Measurements from ENCODE around the gene COASY. TPM values are rescaled to one million over a fixed set of nuclear protein-coding genes. Genes with fewer than 3 reads are reported as not detected.
A peak's percentile ranks its signal among the peaks of the same experiment; 100 is the strongest.

The COASY gene
- total and polyA plus RNA-seq, 2 donors = 8.8 to 43.7 TPM

DNA sequence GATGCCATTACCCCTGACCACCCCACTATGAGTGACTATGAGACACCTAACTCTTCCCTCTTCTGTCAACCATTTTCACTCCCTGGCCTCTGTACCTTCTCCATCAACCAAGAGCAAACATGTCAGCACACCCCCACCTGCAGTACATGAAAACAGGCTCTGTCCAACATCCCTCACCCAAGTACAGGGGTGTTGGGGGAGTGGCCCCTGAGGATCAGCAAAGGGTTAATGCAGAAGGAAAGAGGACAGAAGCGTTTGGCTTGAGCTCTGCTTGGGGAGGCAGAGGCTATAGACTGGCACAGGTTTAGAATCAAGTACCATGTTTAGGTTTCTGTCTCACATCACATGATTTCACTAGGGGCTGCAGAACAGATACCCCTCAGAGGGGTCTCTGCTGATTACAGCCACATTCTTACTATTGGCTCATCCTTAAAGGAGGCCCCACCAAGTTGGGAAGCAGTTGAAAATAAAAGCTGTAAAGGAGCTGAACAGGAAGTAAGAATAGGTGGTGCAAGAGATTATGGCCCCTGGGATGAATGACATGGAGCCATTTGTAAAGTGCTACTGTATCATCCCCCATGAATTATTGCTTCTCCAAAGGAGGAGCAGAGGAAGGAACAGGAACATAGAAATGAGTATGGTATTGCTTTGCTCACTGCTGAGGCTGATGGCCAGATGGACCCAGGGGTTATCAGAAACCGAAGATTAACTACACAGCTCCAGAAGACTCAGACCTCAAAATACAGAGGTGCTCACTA, 18.0 kb downstream of the COASY start:
- DNase-seq (ENCODE audit: extremely low spot score) = no peak
- H3K4me1 ChIP-seq (ENCODE audit: insufficient read depth) = no peaks in the 10 kb centered on the region
- no peak overlapping the region for H3K4me3 ChIP-seq (ENCODE audit: low read depth, low read length)
- peaks cover 9% of the 10 kb centered on the region for H3K36me3 ChIP-seq (ENCODE audit: insufficient read depth)
- WGBS = 40% methylated on average over 2 of the region's 2 CpGs
- no peak overlapping the region for H3K27ac ChIP-seq (ENCODE audit: low read depth)

DNA sequence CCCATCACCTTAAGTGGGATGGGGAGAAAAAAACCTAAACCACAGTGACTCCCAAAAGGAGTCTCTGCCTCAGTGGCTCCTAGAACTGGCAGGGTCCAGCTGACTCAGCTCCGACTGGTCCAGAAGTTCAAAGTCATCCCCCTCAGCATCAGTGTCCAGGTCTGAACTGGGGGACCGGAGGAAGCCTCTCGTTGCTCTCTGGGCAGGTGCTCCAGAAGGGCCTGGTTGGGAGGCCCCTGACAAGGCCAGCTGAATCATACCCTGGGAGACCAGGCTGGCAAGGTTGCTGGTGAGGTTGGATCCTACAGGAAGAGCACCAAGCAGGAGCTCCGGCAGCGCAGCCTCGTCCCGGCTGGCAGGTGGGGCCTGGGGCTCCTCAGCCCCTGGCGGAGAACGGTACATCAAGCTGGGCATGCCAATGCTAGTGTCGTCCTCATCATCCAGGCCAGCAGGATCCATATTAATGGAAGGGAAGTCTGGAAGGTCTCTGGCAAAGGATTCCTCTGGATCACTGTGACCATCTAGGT, 19.9 kb downstream of the COASY start:
- H3K4me3 ChIP-seq (ENCODE audit: low read depth, low read length) = no peak overlapping the region
- H3K4me1 ChIP-seq (ENCODE audit: insufficient read depth) = no peaks in the 10 kb centered on the region
- peaks cover 9% of the 10 kb centered on the region for H3K36me3 ChIP-seq (ENCODE audit: insufficient read depth)
- no peak overlapping the region for H3K27ac ChIP-seq (ENCODE audit: low read depth)
- no peak for DNase-seq (ENCODE audit: extremely low spot score)
- 91% methylated on average over 10 of the region's 10 CpGs for WGBS

GRCh38 chr17:42584880-42585279, 22.9 kb downstream of the COASY start:
- no peak for DNase-seq (ENCODE audit: extremely low spot score)
- no peak overlapping the region for H3K4me3 ChIP-seq (ENCODE audit: low read depth, low read length)
- no peak overlapping the region for H3K27ac ChIP-seq (ENCODE audit: low read depth)
- H3K4me1 ChIP-seq (ENCODE audit: insufficient read depth) = no peaks in the 10 kb centered on the region
- WGBS = 85% methylated on average over 9 of the region's 9 CpGs
- H3K36me3 ChIP-seq (ENCODE audit: insufficient read depth) = peaks cover 9% of the 10 kb centered on the region

GRCh38 chr17:42585353-42585752, 23.4 kb downstream of the COASY start:
- no peak overlapping the region for H3K4me3 ChIP-seq (ENCODE audit: low read depth, low read length)
- peaks cover 9% of the 10 kb centered on the region for H3K36me3 ChIP-seq (ENCODE audit: insufficient read depth)
- 38% methylated on average over 1 of the region's 1 CpG for WGBS
- no peak overlapping the region for H3K27ac ChIP-seq (ENCODE audit: low read depth)
- no peaks in the 10 kb centered on the region for H3K4me1 ChIP-seq (ENCODE audit: insufficient read depth)
- no peak for DNase-seq (ENCODE audit: extremely low spot score)

- WGBS = 79% methylated on average over 7 of the region's 7 CpGs
- Histone ChIP-seq H3K4me3 (ENCODE audit: low read depth, low read length) (no peak overlapping the region), H3K36me3 (ENCODE audit: insufficient read depth) (peaks cover 9% of the 10 kb centered on the region), H3K27ac (ENCODE audit: low read depth) (peak overlapping the region; percentile 62), H3K4me1 (ENCODE audit: insufficient read depth) (no peaks in the 10 kb centered on the region)
- DNase-seq (ENCODE audit: extremely low spot score) = no peak
Observed at GRCh38 chr17:42586514-42587230, 24.7 kb downstream of the COASY start.

- 98% methylated on average over 2 of the region's 2 CpGs for WGBS
- H3K36me3 ChIP-seq (ENCODE audit: insufficient read depth) = no peaks in the 10 kb centered on the region
Observed at GRCh38 chr17:42590886-42591285, 28.9 kb downstream of the COASY start.

GRCh38 chr17:42591411-42591810, 29.5 kb downstream of the COASY start:
- Histone ChIP-seq H3K36me3 (ENCODE audit: insufficient read depth) (no peaks in the 10 kb centered on the region), H3K27ac (ENCODE audit: low read depth) (no peak overlapping the region), H3K4me3 (ENCODE audit: low read depth, low read length) (no peak overlapping the region), H3K4me1 (ENCODE audit: insufficient read depth) (no peaks in the 10 kb centered on the region)
- DNase-seq (ENCODE audit: extremely low spot score) = no peak
- WGBS = 91% methylated on average over 9 of the region's 9 CpGs

More at GRCh38 chr17:42590886-42591285, 28.9 kb downstream of the COASY start:
- DNase-seq (ENCODE audit: extremely low spot score) = no peak
- Histone ChIP-seq H3K27ac (ENCODE audit: low read depth) (no peak overlapping the region), H3K4me3 (ENCODE audit: low read depth, low read length) (no peak overlapping the region), H3K4me1 (ENCODE audit: insufficient read depth) (no peaks in the 10 kb centered on the region)

GRCh38 chr17:42596386-42596785, 34.4 kb downstream of the COASY start:
- H3K27ac ChIP-seq (ENCODE audit: low read depth) = no peak overlapping the region
- H3K4me1 ChIP-seq (ENCODE audit: insufficient read depth) = no peaks in the 10 kb centered on the region
- no peaks in the 10 kb centered on the region for H3K36me3 ChIP-seq (ENCODE audit: insufficient read depth)
- H3K4me3 ChIP-seq (ENCODE audit: low read depth, low read length) = no peak overlapping the region
- 81% methylated on average over 3 of the region's 3 CpGs for WGBS
- DNase-seq (ENCODE audit: extremely low spot score) = no peak

DNA sequence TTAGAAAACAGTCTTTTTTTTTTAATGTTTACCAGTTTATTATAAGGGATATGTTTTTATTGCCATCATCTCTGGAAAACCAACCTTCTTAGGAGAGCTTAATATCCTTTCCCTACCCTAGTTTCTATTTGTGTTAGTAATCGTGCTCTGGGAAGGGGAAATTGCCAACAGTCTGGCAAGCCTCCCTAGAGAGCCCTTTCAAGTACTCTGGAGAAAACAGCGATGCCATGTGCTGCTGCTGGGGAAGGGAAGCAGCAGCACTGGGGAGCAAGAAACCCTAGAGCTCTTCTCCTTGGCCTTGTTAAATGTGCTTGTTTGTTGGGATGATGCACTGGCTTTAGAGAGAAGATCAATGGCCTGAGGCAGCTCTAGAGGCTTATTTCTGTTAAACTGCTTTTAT, 37.0 kb downstream of the COASY start:
- no peak for DNase-seq (ENCODE audit: extremely low spot score)
- H3K27ac ChIP-seq (ENCODE audit: low read depth) = no peak overlapping the region

GRCh38 chr17:42603318-42603717, 41.4 kb downstream of the COASY start:
- no peaks in the 10 kb centered on the region for H3K36me3 ChIP-seq (ENCODE audit: insufficient read depth)
- H3K4me1 ChIP-seq (ENCODE audit: insufficient read depth) = no peaks in the 10 kb centered on the region
- WGBS = 90% methylated on average over 7 of the region's 7 CpGs
- H3K27ac ChIP-seq (ENCODE audit: low read depth) = no peak overlapping the region
- no peak for DNase-seq (ENCODE audit: extremely low spot score)
- H3K4me3 ChIP-seq (ENCODE audit: low read depth, low read length) = no peak overlapping the region

More for the DNA sequence above, 37.0 kb downstream of the COASY start:
- whole genome bisulfite sequencing = 50% methylated on average over 2 of the region's 2 CpGs
- no peaks in the 10 kb centered on the region for H3K36me3 ChIP-seq (ENCODE audit: insufficient read depth)
- no peak overlapping the region for H3K4me3 ChIP-seq (ENCODE audit: low read depth, low read length)
- H3K4me1 ChIP-seq (ENCODE audit: insufficient read depth) = no peaks in the 10 kb centered on the region

DNA sequence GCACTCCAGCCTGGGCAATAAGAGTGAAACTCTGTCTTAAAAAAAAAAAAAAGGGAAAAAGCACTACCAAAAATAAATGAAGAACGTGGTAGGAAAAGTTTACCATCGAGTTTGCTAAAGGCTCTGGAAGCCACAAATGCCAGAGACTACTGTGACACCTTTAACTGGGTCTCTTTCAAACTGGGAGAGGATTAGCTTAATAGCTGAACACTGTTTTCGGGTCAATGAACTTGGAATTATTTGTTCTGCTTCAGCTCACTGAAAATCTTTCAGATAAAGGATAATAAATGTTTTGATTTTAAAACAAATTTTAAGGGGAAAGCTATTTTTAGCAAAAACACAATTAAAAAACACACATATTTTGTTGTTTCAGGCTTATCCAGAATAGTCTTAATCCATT, 45.8 kb downstream of the COASY start:
- DNase-seq (ENCODE audit: extremely low spot score) = no peak
- no peak overlapping the region for H3K4me3 ChIP-seq (ENCODE audit: low read depth, low read length)
- no peaks in the 10 kb centered on the region for H3K36me3 ChIP-seq (ENCODE audit: insufficient read depth)
- no peak overlapping the region for H3K27ac ChIP-seq (ENCODE audit: low read depth)
- no peaks in the 10 kb centered on the region for H3K4me1 ChIP-seq (ENCODE audit: insufficient read depth)
- WGBS = 45% methylated on average over 3 of the region's 3 CpGs

DNA sequence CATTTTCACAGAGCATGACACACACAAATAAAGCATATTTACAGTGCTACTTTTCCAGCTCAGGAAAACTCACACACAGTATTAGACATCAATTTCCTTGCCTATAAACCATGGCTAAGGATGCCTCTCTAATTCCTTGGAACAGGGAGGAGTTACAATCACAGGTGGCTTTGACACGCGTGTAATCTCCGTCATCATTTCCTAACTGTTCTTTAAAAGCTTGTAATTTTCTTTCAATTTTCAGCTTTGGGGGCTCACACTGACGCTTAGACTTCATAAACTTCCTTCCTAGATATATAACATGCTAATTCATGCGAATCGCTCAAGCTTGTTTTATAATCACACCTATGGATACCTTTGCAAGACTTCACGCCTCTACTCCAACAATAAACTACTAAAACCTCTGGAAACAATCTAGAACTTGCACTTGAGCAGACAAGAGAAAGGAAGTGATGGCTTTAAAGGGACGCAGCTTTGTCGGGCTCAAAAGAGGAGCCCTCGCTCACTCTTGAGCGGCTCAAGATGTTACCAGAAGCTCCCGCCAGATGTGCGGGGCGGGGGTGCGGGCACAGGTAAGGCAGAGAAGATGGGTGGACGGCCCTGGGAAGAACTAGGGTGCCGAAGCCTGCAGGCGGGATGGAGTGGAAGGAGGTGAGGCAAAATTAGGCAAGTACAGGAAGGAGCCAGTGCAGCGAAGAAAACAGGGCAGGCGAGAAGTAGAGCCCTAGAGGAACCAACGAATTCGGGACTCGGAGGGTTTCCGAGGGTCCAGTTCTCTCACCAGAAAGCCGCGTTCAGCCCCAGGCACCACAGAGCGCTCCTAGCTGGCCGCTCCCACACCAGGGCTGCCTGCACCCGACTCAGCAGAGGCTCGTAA, 46.6 kb downstream of the COASY start:
- Histone ChIP-seq H3K4me3 (ENCODE audit: low read depth, low read length) (peak overlapping the region; percentile 61), H3K4me1 (ENCODE audit: insufficient read depth) (no peaks in the 10 kb centered on the region), H3K36me3 (ENCODE audit: insufficient read depth) (no peaks in the 10 kb centered on the region), H3K27ac (ENCODE audit: low read depth) (peak overlapping the region; percentile 88)
- DNase-seq (ENCODE audit: extremely low spot score) = no peak
- under 1% methylated on average over 30 of the region's 30 CpGs for WGBS

DNA sequence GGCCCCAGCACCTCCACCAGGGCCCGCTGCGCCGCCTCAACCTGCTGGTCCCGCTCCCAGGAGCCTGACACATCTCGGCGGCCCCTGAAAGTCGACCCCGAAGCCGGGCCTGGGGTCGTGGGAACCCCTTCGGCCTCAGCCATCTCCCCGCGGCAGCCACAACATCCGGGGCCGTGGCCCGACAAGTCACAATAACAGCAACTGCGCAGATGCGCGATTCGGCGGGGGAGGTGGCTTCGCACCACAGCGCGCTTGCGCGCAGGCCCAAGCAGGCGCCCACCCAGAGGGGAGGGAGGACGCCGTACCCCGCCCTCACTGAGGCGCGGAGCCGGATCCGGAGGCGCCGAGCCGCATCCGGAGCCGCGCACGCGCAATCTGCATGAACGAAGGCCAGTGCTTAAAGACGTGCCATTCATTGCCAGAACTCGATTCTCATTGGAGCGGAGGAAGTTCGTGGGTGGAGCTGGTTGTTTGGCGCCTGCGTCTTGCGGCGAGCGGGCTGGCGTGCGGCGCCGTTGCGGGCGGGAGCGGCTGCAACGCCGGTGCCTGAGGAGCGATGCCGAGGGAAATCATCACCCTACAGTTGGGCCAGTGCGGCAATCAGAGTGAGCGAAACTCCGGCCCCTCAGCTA, 47.4 kb downstream of the COASY start, which contains the start of the genes RETREG3 and TUBG1:
Gene RETREG3, minus strand, starts transcription at position 193 of the 632 bp plus-strand sequence. Its CDS starts 50 bp downstream, at position 143.
Gene TUBG1, plus strand, starts transcription at position 502 of the 632 bp plus-strand sequence. Its CDS starts 55 bp downstream, at position 557.
- Histone ChIP-seq H3K36me3 (ENCODE audit: insufficient read depth) (no peaks in the 10 kb centered on the region), H3K27ac (ENCODE audit: low read depth) (peak within 1 kb of the TSS; percentile 88), H3K4me3 (ENCODE audit: low read depth, low read length) (peak within 1 kb of the TSS; percentile 61), H3K4me1 (ENCODE audit: insufficient read depth) (no peaks in the 10 kb centered on the region)
- DNase-seq (ENCODE audit: extremely low spot score) = peak; percentile 96
- WGBS = under 1% methylated on average over 66 of the region's 66 CpGs
